PC-9 (cell line): ENCODE data around the gene COL4A4.

Experiments
- EZH2 ChIP-seq: fragments of 200-600 bp; sonication (generic); IDR thresholded peaks from 2 replicates; pipeline ENCODE4 v1.8.0; 2017; ENCODE audit warnings: antibody characterized with exemption, low read depth
- TF ChIP-seq, protein P1 (sequence below): fragments of 200-600 bp; sonication (generic); conservative IDR thresholded peaks from 2 replicates; pipeline ENCODE4 v1.6.1; 2017; ENCODE audit warnings: mixed run types, antibody characterized with exemption, mild to moderate bottlenecking, moderate library complexity

DNA sequence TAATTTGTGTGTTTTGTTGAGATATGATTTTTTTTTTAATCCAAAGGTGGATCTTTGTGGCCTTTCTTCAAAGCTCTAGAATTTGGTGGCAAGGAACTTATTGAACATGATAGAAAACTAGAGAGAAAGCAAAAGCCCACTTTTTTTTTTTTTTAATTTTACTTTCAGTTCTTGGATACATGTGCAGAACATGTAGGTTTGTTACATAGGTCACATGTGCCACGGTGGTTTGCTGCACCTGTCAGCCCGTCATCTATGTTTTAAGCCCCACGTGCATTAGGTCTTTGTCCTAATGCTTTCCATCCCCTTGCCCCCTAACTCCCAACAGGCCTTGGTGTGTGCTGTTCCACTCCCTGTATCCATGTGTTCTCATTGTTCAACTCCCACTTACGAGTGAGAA is 192.2 kb downstream of the COL4A4 start:
- TF ChIP-seq, protein P1, sequence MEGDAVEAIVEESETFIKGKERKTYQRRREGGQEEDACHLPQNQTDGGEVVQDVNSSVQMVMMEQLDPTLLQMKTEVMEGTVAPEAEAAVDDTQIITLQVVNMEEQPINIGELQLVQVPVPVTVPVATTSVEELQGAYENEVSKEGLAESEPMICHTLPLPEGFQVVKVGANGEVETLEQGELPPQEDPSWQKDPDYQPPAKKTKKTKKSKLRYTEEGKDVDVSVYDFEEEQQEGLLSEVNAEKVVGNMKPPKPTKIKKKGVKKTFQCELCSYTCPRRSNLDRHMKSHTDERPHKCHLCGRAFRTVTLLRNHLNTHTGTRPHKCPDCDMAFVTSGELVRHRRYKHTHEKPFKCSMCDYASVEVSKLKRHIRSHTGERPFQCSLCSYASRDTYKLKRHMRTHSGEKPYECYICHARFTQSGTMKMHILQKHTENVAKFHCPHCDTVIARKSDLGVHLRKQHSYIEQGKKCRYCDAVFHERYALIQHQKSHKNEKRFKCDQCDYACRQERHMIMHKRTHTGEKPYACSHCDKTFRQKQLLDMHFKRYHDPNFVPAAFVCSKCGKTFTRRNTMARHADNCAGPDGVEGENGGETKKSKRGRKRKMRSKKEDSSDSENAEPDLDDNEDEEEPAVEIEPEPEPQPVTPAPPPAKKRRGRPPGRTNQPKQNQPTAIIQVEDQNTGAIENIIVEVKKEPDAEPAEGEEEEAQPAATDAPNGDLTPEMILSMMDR, result no peak
- no peak for TF ChIP-seq EZH2
